HEK293 (cell line): Measurements from ENCODE around the gene PLS1.

Source experiments
- GLI4 ChIP-seq: fragments of 450-650 bp; formaldehyde crosslinking; IDR thresholded peaks from 2 replicates; pipeline ENCODE4 v1.5.1; 2016; ENCODE audit warnings: missing biosample characterization, missing genetic modification characterization
- GLIS2 ChIP-seq: fragments of 450-650 bp; formaldehyde crosslinking; IDR thresholded peaks from 2 replicates; pipeline ENCODE4 v1.5.1; 2016; ENCODE audit warnings: missing biosample characterization, missing genetic modification characterization
- HOXA7 ChIP-seq: sonication (generic); formaldehyde crosslinking; IDR thresholded peaks from 2 replicates; pipeline ENCODE4 v1.8.1; 2022; ENCODE audit warnings: missing genetic modification reagents, borderline replicate concordance
- MZF1 ChIP-seq: fragments of 450-650 bp; formaldehyde crosslinking; IDR thresholded peaks from 2 replicates; pipeline ENCODE4 v1.5.1; 2017; ENCODE audit warnings: missing biosample characterization, missing genetic modification characterization, borderline replicate concordance
- REPIN1 ChIP-seq: fragments of 450-650 bp; formaldehyde crosslinking; IDR thresholded peaks from 2 replicates; pipeline ENCODE4 v1.5.1; 2017; ENCODE audit warnings: missing biosample characterization, missing genetic modification characterization, low read depth
- SP3 ChIP-seq: fragments of 450-650 bp; formaldehyde crosslinking; IDR thresholded peaks from 2 replicates; pipeline ENCODE4 v1.5.1; 2016; ENCODE audit warnings: missing biosample characterization, missing genetic modification characterization
- SP7 ChIP-seq: fragments of 450-650 bp; formaldehyde crosslinking; IDR thresholded peaks from 2 replicates; pipeline ENCODE4 v1.5.1; 2016; ENCODE audit warnings: missing biosample characterization, missing genetic modification characterization
- WT1 ChIP-seq: fragments of 450-650 bp; formaldehyde crosslinking; IDR thresholded peaks from 2 replicates; pipeline ENCODE4 v1.5.1; 2016; ENCODE audit warnings: missing biosample characterization, missing genetic modification characterization
- YY2 ChIP-seq: fragments of 450-650 bp; formaldehyde crosslinking; IDR thresholded peaks from 2 replicates; pipeline ENCODE4 v1.5.1; 2016; ENCODE audit warnings: missing biosample characterization, missing genetic modification characterization
- ZIC2 ChIP-seq: fragments of 450-650 bp; formaldehyde crosslinking; IDR thresholded peaks from 2 replicates; pipeline ENCODE4 v1.5.1; 2016; ENCODE audit warnings: missing biosample characterization, missing genetic modification characterization
- ZNF10 ChIP-seq: fragments of 450-650 bp; formaldehyde crosslinking; IDR thresholded peaks from 2 replicates; pipeline ENCODE4 v1.5.1; 2017; ENCODE audit warnings: missing biosample characterization, missing genetic modification characterization
- ZNF133 ChIP-seq: fragments of 450-650 bp; formaldehyde crosslinking; IDR thresholded peaks from 2 replicates; pipeline ENCODE4 v1.5.1; 2016; ENCODE audit warnings: missing biosample characterization, missing genetic modification characterization
- ZNF146 ChIP-seq: fragments of 450-650 bp; formaldehyde crosslinking; IDR thresholded peaks from 2 replicates; pipeline ENCODE4 v1.5.1; 2016; ENCODE audit warnings: missing biosample characterization, missing genetic modification characterization
- ZNF169 ChIP-seq: fragments of 450-650 bp; formaldehyde crosslinking; IDR thresholded peaks from 2 replicates; pipeline ENCODE4 v1.5.1; 2016; ENCODE audit warnings: missing biosample characterization, missing genetic modification characterization
- ZNF366 ChIP-seq: fragments of 450-650 bp; formaldehyde crosslinking; conservative IDR thresholded peaks from 2 replicates; pipeline ENCODE4 v1.5.1; 2016; ENCODE audit warnings: missing biosample characterization, missing genetic modification characterization
- ZNF394 ChIP-seq: fragments of 450-650 bp; formaldehyde crosslinking; IDR thresholded peaks from 2 replicates; pipeline ENCODE4 v1.5.1; 2016; ENCODE audit warnings: missing biosample characterization, missing genetic modification characterization, mild to moderate bottlenecking, moderate library complexity, borderline replicate concordance
- ZNF423 ChIP-seq: fragments of 450-650 bp; formaldehyde crosslinking; IDR thresholded peaks from 2 replicates; pipeline ENCODE4 v1.5.1; 2016; ENCODE audit warnings: missing biosample characterization, missing genetic modification characterization
- ZNF501 ChIP-seq: fragments of 450-650 bp; formaldehyde crosslinking; IDR thresholded peaks from 2 replicates; pipeline ENCODE4 v1.5.1; 2016; ENCODE audit warnings: missing biosample characterization, missing genetic modification characterization
- ZNF610 ChIP-seq: fragments of 450-650 bp; formaldehyde crosslinking; IDR thresholded peaks from 2 replicates; pipeline ENCODE4 v1.5.1; 2016; ENCODE audit warnings: missing biosample characterization, missing genetic modification characterization, borderline replicate concordance
- ZNF664 ChIP-seq: fragments of 450-650 bp; formaldehyde crosslinking; IDR thresholded peaks from 2 replicates; pipeline ENCODE4 v1.5.1; 2016; ENCODE audit warnings: missing biosample characterization, missing genetic modification characterization
- ZSCAN30 ChIP-seq: fragments of 450-650 bp; IDR thresholded peaks from 2 replicates; pipeline ENCODE4 v1.5.1; 2018; ENCODE audit warnings: missing biosample characterization, mild to moderate bottlenecking, missing genetic modification characterization, moderate library complexity
- TF ChIP-seq, protein P1 (sequence below): fragments of 450-650 bp; formaldehyde crosslinking; IDR thresholded peaks from 2 replicates; pipeline ENCODE4 v1.5.1; 2016; ENCODE audit warnings: missing biosample characterization, missing genetic modification characterization
- TF ChIP-seq, protein P2 (sequence below): fragments of 450-650 bp; IDR thresholded peaks from 2 replicates; pipeline ENCODE4 v1.5.1; 2018; ENCODE audit warnings: missing biosample characterization, mild to moderate bottlenecking, missing genetic modification characterization
- TF ChIP-seq, protein P3 (sequence below): fragments of 450-650 bp; formaldehyde crosslinking; IDR thresholded peaks from 2 replicates; pipeline ENCODE4 v1.5.1; 2017; ENCODE audit warnings: missing biosample characterization, missing genetic modification characterization
- TF ChIP-seq, protein P4 (sequence below): fragments of 450-650 bp; formaldehyde crosslinking; IDR thresholded peaks from 2 replicates; pipeline ENCODE4 v1.5.1; 2016; ENCODE audit warnings: missing biosample characterization, missing genetic modification characterization
- TF ChIP-seq, protein P5 (sequence below): fragments of 450-650 bp; formaldehyde crosslinking; IDR thresholded peaks from 2 replicates; pipeline ENCODE4 v1.5.1; 2016; ENCODE audit warnings: missing biosample characterization, missing genetic modification characterization
- TF ChIP-seq, protein P6 (sequence below): fragments of 450-650 bp; formaldehyde crosslinking; IDR thresholded peaks from 2 replicates; pipeline ENCODE4 v1.5.1; 2016; ENCODE audit warnings: missing biosample characterization, missing genetic modification characterization

Gene PLS1

DNA sequence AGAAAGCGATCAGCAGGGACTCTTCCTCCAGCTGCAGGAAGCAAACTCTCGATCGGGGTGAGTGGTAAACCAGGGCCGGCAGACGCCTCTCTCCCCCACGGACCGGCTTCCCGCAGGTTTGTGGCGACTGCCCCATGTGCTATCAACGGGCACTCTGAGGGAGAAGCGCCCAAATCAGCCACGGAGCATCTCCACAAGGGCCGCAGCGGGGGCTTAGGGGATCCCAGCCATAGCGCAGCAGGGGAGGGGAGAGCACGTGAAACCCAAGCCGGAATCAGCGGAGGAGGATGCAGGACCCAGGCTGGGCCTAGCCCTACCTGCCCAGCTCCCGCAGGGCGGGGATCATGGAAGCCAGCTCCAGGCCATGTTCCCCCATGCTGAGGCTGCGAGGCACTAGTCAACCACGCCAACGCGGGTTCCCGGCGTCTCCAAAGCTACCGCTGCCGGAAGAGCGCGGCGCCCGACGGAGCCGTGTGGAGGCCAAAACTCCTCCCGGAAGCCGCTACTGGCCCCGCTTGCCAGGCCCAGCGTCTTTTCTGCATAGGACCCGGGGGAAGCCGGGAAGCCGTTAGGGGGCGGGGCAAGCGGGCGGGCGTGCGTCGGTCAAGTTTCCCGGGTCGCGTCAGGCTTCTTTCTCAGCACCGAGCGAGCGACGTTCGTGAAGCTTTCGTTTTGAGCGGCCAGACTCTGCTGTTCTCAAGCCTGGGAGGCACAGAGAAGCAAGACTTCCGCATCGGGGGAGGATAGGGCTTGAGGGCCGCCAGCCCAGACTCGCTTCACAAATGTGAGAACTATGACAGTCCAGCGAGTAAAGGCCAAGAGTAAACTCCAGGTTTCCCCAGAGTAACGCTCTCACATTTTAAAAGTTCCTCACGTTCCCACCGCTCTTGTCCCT, 17.6 kb upstream of the PLS1 start, which contains the start of gene ATR (continued):
- TF ChIP-seq SP7 (tag by site-specific recombination) (peak; percentile 85), SP3 (tag by site-specific recombination) (peak; percentile 87), REPIN1 (tag by site-specific recombination) (peak; percentile 63; the same call in 1 of the 2 replicates), ZNF501 (tag by site-specific recombination) (peak; percentile 72; the same call in 1 of the 2 replicates), GLI4 (tag by site-specific recombination) (0 out of 2 replicates have a peak, but pooled peaks have one; percentile 65), ZNF169 (tag by site-specific recombination) (no peak), ZNF146 (peak; percentile 54; the same call in 1 of the 2 replicates), HOXA7 (no peak), ZNF423 (tag by site-specific recombination) (peak; percentile 90), ZNF10 (tag by site-specific recombination) (no peak), WT1 (tag by site-specific recombination) (peak; percentile 55; the same call in 1 of the 2 replicates), ZNF394 (tag by site-specific recombination) (peak; percentile 75; the same call in 1 of the 2 replicates), ZNF366 (tag by site-specific recombination) (peak; percentile 22; the same call in 1 of the 2 replicates), YY2 (tag by site-specific recombination) (peak; percentile 62), GLIS2 (tag by site-specific recombination) (peak; percentile 67), ZNF133 (tag by site-specific recombination) (no peak), MZF1 (peak; percentile 37; the same call in 1 of the 2 replicates), ZNF610 (tag by site-specific recombination) (peak; percentile 40; the same call in 1 of the 2 replicates), ZIC2 (tag by site-specific recombination) (peak; percentile 100), ZSCAN30 (tag by site-specific recombination) (peak; percentile 84; the same call in 1 of the 2 replicates), ZNF664 (no peak)
- TF ChIP-seq, protein P1, sequence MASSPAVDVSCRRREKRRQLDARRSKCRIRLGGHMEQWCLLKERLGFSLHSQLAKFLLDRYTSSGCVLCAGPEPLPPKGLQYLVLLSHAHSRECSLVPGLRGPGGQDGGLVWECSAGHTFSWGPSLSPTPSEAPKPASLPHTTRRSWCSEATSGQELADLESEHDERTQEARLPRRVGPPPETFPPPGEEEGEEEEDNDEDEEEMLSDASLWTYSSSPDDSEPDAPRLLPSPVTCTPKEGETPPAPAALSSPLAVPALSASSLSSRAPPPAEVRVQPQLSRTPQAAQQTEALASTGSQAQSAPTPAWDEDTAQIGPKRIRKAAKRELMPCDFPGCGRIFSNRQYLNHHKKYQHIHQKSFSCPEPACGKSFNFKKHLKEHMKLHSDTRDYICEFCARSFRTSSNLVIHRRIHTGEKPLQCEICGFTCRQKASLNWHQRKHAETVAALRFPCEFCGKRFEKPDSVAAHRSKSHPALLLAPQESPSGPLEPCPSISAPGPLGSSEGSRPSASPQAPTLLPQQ (tag by site-specific recombination): peak; percentile 80
- TF ChIP-seq, protein P2, sequence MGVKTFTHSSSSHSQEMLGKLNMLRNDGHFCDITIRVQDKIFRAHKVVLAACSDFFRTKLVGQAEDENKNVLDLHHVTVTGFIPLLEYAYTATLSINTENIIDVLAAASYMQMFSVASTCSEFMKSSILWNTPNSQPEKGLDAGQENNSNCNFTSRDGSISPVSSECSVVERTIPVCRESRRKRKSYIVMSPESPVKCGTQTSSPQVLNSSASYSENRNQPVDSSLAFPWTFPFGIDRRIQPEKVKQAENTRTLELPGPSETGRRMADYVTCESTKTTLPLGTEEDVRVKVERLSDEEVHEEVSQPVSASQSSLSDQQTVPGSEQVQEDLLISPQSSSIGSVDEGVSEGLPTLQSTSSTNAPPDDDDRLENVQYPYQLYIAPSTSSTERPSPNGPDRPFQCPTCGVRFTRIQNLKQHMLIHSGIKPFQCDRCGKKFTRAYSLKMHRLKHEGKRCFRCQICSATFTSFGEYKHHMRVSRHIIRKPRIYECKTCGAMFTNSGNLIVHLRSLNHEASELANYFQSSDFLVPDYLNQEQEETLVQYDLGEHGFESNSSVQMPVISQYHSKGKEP: peak; percentile 65; the same call in 1 of the 2 replicates
- TF ChIP-seq, protein P3, sequence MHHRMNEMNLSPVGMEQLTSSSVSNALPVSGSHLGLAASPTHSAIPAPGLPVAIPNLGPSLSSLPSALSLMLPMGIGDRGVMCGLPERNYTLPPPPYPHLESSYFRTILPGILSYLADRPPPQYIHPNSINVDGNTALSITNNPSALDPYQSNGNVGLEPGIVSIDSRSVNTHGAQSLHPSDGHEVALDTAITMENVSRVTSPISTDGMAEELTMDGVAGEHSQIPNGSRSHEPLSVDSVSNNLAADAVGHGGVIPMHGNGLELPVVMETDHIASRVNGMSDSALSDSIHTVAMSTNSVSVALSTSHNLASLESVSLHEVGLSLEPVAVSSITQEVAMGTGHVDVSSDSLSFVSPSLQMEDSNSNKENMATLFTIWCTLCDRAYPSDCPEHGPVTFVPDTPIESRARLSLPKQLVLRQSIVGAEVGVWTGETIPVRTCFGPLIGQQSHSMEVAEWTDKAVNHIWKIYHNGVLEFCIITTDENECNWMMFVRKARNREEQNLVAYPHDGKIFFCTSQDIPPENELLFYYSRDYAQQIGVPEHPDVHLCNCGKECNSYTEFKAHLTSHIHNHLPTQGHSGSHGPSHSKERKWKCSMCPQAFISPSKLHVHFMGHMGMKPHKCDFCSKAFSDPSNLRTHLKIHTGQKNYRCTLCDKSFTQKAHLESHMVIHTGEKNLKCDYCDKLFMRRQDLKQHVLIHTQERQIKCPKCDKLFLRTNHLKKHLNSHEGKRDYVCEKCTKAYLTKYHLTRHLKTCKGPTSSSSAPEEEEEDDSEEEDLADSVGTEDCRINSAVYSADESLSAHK (tag by site-specific recombination): peak; percentile 51; the same call in 1 of the 2 replicates
- TF ChIP-seq, protein P4, sequence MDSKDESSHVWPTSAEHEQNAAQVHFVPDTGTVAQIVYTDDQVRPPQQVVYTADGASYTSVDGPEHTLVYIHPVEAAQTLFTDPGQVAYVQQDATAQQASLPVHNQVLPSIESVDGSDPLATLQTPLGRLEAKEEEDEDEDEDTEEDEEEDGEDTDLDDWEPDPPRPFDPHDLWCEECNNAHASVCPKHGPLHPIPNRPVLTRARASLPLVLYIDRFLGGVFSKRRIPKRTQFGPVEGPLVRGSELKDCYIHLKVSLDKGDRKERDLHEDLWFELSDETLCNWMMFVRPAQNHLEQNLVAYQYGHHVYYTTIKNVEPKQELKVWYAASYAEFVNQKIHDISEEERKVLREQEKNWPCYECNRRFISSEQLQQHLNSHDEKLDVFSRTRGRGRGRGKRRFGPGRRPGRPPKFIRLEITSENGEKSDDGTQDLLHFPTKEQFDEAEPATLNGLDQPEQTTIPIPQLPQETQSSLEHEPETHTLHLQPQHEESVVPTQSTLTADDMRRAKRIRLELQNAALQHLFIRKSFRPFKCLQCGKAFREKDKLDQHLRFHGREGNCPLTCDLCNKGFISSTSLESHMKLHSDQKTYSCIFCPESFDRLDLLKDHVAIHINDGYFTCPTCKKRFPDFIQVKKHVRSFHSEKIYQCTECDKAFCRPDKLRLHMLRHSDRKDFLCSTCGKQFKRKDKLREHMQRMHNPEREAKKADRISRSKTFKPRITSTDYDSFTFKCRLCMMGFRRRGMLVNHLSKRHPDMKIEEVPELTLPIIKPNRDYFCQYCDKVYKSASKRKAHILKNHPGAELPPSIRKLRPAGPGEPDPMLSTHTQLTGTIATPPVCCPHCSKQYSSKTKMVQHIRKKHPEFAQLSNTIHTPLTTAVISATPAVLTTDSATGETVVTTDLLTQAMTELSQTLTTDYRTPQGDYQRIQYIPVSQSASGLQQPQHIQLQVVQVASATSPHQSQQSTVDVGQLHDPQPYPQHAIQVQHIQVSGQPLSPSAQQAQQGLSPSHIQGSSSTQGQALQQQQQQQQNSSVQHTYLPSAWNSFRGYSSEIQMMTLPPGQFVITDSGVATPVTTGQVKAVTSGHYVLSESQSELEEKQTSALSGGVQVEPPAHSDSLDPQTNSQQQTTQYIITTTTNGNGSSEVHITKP (tag by site-specific recombination): peak; percentile 57
- TF ChIP-seq, protein P5, sequence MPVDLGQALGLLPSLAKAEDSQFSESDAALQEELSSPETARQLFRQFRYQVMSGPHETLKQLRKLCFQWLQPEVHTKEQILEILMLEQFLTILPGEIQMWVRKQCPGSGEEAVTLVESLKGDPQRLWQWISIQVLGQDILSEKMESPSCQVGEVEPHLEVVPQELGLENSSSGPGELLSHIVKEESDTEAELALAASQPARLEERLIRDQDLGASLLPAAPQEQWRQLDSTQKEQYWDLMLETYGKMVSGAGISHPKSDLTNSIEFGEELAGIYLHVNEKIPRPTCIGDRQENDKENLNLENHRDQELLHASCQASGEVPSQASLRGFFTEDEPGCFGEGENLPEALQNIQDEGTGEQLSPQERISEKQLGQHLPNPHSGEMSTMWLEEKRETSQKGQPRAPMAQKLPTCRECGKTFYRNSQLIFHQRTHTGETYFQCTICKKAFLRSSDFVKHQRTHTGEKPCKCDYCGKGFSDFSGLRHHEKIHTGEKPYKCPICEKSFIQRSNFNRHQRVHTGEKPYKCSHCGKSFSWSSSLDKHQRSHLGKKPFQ (tag by site-specific recombination): peak; percentile 35; the same call in 1 of the 2 replicates
- TF ChIP-seq, protein P6, sequence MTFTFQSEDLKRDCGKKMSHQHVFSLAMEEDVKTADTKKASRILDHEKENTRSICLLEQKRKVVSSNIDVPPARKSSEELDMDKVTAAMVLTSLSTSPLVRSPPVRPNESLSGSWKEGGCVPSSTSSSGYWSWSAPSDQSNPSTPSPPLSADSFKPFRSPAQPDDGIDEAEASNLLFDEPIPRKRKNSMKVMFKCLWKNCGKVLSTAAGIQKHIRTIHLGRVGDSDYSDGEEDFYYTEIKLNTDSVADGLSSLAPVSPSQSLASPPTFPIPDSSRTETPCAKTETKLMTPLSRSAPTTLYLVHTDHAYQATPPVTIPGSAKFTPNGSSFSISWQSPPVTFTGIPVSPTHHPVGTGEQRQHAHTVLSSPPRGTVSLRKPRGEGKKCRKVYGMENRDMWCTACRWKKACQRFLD: 0 out of 2 replicates have a peak, but pooled peaks have one; percentile 61
